Trophoblast cell (in vitro differentiated cells and primary cell): ENCODE results near the gene USP5.
"Not testable (repeated sequence)": the region's sequence is repeated elsewhere in the genome, so short reads cannot be mapped to it uniquely, and the experiment has no call there.

ENCODE experiments used
- DNase-seq, 2 donors: peaks; one replicate each; pipeline ENCODE4 v3.0.0-alpha.2; 2016
- H2AFZ ChIP-seq: 2 replicates; pipeline ENCODE4 v1.6.1; 2013; ENCODE audit warnings: low read length, moderate library complexity, mild to moderate bottlenecking; ENCODE audit not compliant: insufficient read depth, poor library complexity
- H2AK5ac ChIP-seq: 2 replicates; pipeline ENCODE4 v1.6.1; 2013; ENCODE audit warnings: mild to moderate bottlenecking, low read length
- H2BK120ac ChIP-seq: 2 replicates; pipeline ENCODE4 v1.6.1; 2013; ENCODE audit warnings: low read length, mild to moderate bottlenecking, moderate library complexity; ENCODE audit not compliant: insufficient read depth, poor library complexity
- H2BK12ac ChIP-seq: 2 replicates; pipeline ENCODE4 v1.6.1; 2013; ENCODE audit warnings: mild to moderate bottlenecking, low read length, moderate library complexity
- H2BK5ac ChIP-seq: 2 replicates; pipeline ENCODE4 v1.6.1; 2013; ENCODE audit warnings: low read length, low read depth, moderate library complexity, mild to moderate bottlenecking; ENCODE audit not compliant: poor library complexity
- H3K14ac ChIP-seq: 2 replicates; pipeline ENCODE4 v1.6.1; 2013; ENCODE audit warnings: mild to moderate bottlenecking, low read length
- H3K18ac ChIP-seq: 2 replicates; pipeline ENCODE4 v1.6.1; 2013; ENCODE audit warnings: mild to moderate bottlenecking, low read length
- H3K23ac ChIP-seq: 2 replicates; pipeline ENCODE4 v1.6.1; 2013; ENCODE audit warnings: low read length
- H3K27ac ChIP-seq: 2 replicates; pipeline ENCODE4 v1.5.1; 2013; ENCODE audit warnings: low read depth, mild to moderate bottlenecking, inconsistent platforms, low read length, moderate library complexity
- H3K27me3 ChIP-seq: 2 replicates; pipeline ENCODE4 v1.6.1; 2013; ENCODE audit warnings: inconsistent platforms, mild to moderate bottlenecking, low read length, moderate library complexity; ENCODE audit not compliant: insufficient read depth
- H3K36me3 ChIP-seq, 2 experiments: 1 replicate in 1 of 2; 2 replicates in 1 of 2; pipeline ENCODE4 v1.6.1; 2013; ENCODE audit warnings: low read length in 2 of 2, mild to moderate bottlenecking in 2 of 2, moderate library complexity in 1 of 2; ENCODE audit not compliant: insufficient read depth in 2 of 2, control insufficient read depth in 1 of 2
- H3K4ac ChIP-seq: 2 replicates; pipeline ENCODE4 v1.6.1; 2013; ENCODE audit warnings: low read depth, mild to moderate bottlenecking, low read length, moderate library complexity
- H3K4me1 ChIP-seq, 2 experiments: 1 replicate in 1 of 2; 2 replicates in 1 of 2; pipeline ENCODE4 v1.6.1; 2013; ENCODE audit warnings: low read length in 2 of 2, mild to moderate bottlenecking in 2 of 2, moderate library complexity in 1 of 2; ENCODE audit not compliant: insufficient read depth in 2 of 2, control insufficient read depth in 1 of 2
- H3K4me2 ChIP-seq: 2 replicates; pipeline ENCODE4 v1.6.1; 2013; ENCODE audit warnings: inconsistent platforms, mild to moderate bottlenecking, low read length, moderate library complexity
- H3K4me3 ChIP-seq: 2 replicates; pipeline ENCODE4 v1.5.1; 2013; ENCODE audit warnings: mild to moderate bottlenecking, low read depth, low read length, inconsistent platforms
- H3K79me1 ChIP-seq: one replicate; pipeline ENCODE4 v1.6.1; 2013; ENCODE audit warnings: low read length
- H3K79me2 ChIP-seq: 2 replicates; pipeline ENCODE4 v1.6.1; 2013; ENCODE audit warnings: low read length, mild to moderate bottlenecking; ENCODE audit not compliant: control insufficient read depth, insufficient read depth, poor library complexity
- H3K9ac ChIP-seq: 2 replicates; pipeline ENCODE4 v1.6.1; 2013; ENCODE audit warnings: mild to moderate bottlenecking, low read length
- H3K9me3 ChIP-seq: 2 replicates; pipeline ENCODE4 v1.6.1; 2013; ENCODE audit warnings: low read depth, mild to moderate bottlenecking, control low read depth, inconsistent platforms, low read length; ENCODE audit not compliant: insufficient read depth
- H4K12ac ChIP-seq: 2 replicates; pipeline ENCODE4 v1.6.1; 2013; ENCODE audit warnings: low read depth, mild to moderate bottlenecking, low read length, moderate library complexity
- H4K8ac ChIP-seq: 2 replicates; pipeline ENCODE4 v1.6.1; 2013; ENCODE audit warnings: low read depth, mild to moderate bottlenecking, low read length, moderate library complexity
- H4K91ac ChIP-seq: one replicate; pipeline ENCODE4 v1.6.1; 2013; ENCODE audit warnings: low read depth, mild to moderate bottlenecking, low read length, moderate library complexity
- WGBS: extraction: QIAGEN DNeasy Blood & Tissue Kit; methylation state at CpG from one replicate; pipeline ENCODE4 v1.1.7; 2013; ENCODE audit warnings: missing lambda C conversion rate; ENCODE audit not compliant: insufficient read length, insufficient coverage; ENCODE audit errors: extremely low coverage; 5-methylcytosine and 5-hydroxymethylcytosine counted together

USP5 gene

GRCh38 chr12:6870304-6870703 lies 18.4 kb downstream of the USP5 start:
- not testable (repeated sequence) for H2BK12ac ChIP-seq, H2BK5ac ChIP-seq, H4K12ac ChIP-seq, H3K4me2 ChIP-seq, H3K14ac ChIP-seq, H3K18ac ChIP-seq, H3K4ac ChIP-seq, DNase-seq, H4K8ac ChIP-seq, H3K27me3 ChIP-seq, H2AK5ac ChIP-seq, H2BK120ac ChIP-seq, H3K4me3 ChIP-seq, H4K91ac ChIP-seq, H3K23ac ChIP-seq, H3K9ac ChIP-seq, H2AFZ ChIP-seq, H3K27ac ChIP-seq, H3K9me3 ChIP-seq
- Histone ChIP-seq H3K36me3 (peaks cover 32 to 37% of the 10 kb centered on the region in 2 experiments), H3K79me1 (peaks cover 20% of the 10 kb centered on the region), H3K79me2 (peaks cover 20% of the 10 kb centered on the region), H3K4me1 (peaks cover 17 to 26% of the 10 kb centered on the region in 2 experiments)
- WGBS = no CpG with 5 or more reads among the region's 4 CpGs

- Histone ChIP-seq H3K4me1 (peaks cover 17 to 26% of the 10 kb centered on the region in 2 experiments), H3K79me1 (peaks cover 20% of the 10 kb centered on the region), H3K18ac (no peak overlapping the region), H3K9ac (no peak overlapping the region), H3K36me3 (peaks cover 24 to 30% of the 10 kb centered on the region in 2 experiments), H3K4ac (no peak overlapping the region), H2BK5ac (no peak overlapping the region), H2AFZ (no peak overlapping the region), H2BK120ac (no peak overlapping the region), H3K79me2 (peaks cover 20% of the 10 kb centered on the region), H4K12ac (peak overlapping the region; percentile 14), H3K27me3 (no peaks in the 10 kb centered on the region), H4K91ac (no peak overlapping the region), H4K8ac (no peak overlapping the region), H3K14ac (no peak overlapping the region), H2BK12ac (no peak overlapping the region), H3K23ac (no peak overlapping the region), H3K4me3 (no peak overlapping the region), H3K9me3 (peaks cover 3% of the 10 kb centered on the region), H2AK5ac (peak overlapping the region; percentile 11), H3K4me2 (peak overlapping the region; percentile 92), H3K27ac (no peak overlapping the region)
- DNase-seq = peak; percentile 33 to 44
- WGBS = no CpG with 5 or more reads among the region's 12 CpGs
These were observed 19.4 kb downstream of the USP5 start for GRCh38 chr12:6871052-6871957.

DNA sequence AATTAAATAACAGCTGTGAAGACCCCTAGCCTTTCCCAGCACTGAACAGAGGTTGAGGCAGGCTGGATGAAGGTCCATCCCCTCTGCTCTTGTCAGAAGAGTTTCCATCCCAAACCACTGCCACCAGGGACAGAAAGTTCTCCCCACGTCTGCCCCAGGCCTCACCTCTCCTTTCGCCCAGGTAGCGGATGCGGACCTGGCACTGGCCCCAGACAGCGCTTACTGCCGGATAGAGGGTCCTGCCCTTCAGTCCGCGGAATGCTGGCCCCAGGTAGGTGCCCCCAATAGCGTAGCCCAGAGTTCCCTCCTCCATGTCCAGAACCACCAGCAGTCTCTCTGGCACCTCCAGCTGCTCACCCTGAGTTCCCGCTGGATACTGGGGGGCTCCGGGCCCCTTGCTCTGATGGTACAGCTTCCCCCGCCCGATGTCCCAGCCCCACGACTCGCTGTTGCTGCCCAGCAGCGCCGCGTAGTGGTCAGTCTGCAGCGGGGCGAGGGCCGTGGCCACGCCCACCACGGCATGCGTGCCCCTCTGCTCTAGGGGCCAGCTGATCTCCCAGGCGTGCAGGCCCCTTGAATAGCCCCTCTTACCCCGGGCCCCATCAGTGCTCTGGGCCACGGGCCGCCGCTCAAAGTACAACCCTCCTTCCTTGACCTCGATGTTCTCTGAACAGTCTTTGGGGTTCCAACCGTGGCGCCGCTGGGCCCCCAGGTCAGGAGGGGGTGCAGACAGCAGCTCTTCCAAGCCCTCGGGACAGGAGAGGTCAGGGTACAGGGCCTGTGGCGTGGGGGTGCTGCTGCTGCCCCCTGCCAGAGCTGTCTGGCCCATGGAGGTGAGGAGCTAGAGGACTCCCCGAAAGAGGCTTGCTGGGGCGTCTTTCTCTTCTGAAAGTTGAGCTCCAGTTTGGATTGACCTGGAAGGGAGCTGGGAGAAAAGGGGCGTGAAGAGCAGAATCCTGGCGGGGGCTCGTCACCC lies 20.4 kb downstream of the USP5 start:
- WGBS = no CpG with 5 or more reads among the region's 40 CpGs
- peak overlapping the region; percentile 92 for H3K4me2 ChIP-seq
- H3K79me2 ChIP-seq = peaks cover 20% of the 10 kb centered on the region
- H4K8ac ChIP-seq = peak overlapping the region; percentile 56
- peaks cover 22 to 29% of the 10 kb centered on the region in 2 experiments for H3K36me3 ChIP-seq
- H4K91ac ChIP-seq = peak overlapping the region; percentile 53
- peaks cover 3% of the 10 kb centered on the region for H3K9me3 ChIP-seq
- peaks cover 14 to 23% of the 10 kb centered on the region in 2 experiments for H3K4me1 ChIP-seq
- H2BK120ac ChIP-seq = peak overlapping the region; percentile 60
- peak overlapping the region; percentile 72 for H3K4ac ChIP-seq
- peak overlapping the region; percentile 86 for H4K12ac ChIP-seq
- peak overlapping the region; percentile 67 for H3K27ac ChIP-seq
- peak overlapping the region; percentile 91 for H2AK5ac ChIP-seq
- peak overlapping the region; percentile 45 for H2BK5ac ChIP-seq
- peak overlapping the region; percentile 44 for H2AFZ ChIP-seq
- peak overlapping the region; percentile 78 for H3K14ac ChIP-seq
- peak overlapping the region; percentile 91 for H3K4me3 ChIP-seq
- no peak overlapping the region for H3K23ac ChIP-seq
- H3K18ac ChIP-seq = peak overlapping the region; percentile 64
- peaks cover 18% of the 10 kb centered on the region for H3K79me1 ChIP-seq
- no peak overlapping the region for H2BK12ac ChIP-seq
- peak; percentile 74 to 86 for DNase-seq
- H3K9ac ChIP-seq = peak overlapping the region; percentile 96
- no peaks in the 10 kb centered on the region for H3K27me3 ChIP-seq
